HepG2 (cell line): ENCODE measurements around the gene LYPD1. TPM values are rescaled to one million over a fixed set of nuclear protein-coding genes. Genes with fewer than 3 reads are reported as not detected.

Experiments
- AHDC1 ChIP-seq: sonication (generic); formaldehyde crosslinking; IDR thresholded peaks from 2 replicates; pipeline ENCODE4 v1.5.1; 2020; ENCODE audit warnings: mild to moderate bottlenecking, missing genetic modification reagents, borderline replicate concordance
- EP300 ChIP-seq, 3 experiments: sonication (generic) in 1 of 3; formaldehyde crosslinking in 1 of 3; IDR thresholded peaks; 2 replicates each; pipeline versions ENCODE4 v1.5.1 to v1.6.1; 2011 to 2020; ENCODE audit warnings: low read depth in 2 of 3, low read length in 2 of 3, borderline replicate concordance in 1 of 3, improper control_type of control experiment in 1 of 3, mild to moderate bottlenecking in 1 of 3, missing genetic modification reagents in 1 of 3, moderate library complexity in 1 of 3
- FOXA3 ChIP-seq: IDR thresholded peaks from 2 replicates; pipeline ENCODE4 v1.6.1; 2016; ENCODE audit warnings: missing genetic modification reagents, missing compliant biosample characterization
- MXI1 ChIP-seq: IDR thresholded peaks from 3 replicates; pipeline ENCODE4 v1.6.1; 2012; ENCODE audit warnings: low read depth, low read length, inconsistent platforms, borderline replicate concordance
- NR2F1 ChIP-seq, 2 experiments: fragments of 450-650 bp in 1 of 2; formaldehyde crosslinking in 1 of 2; IDR thresholded peaks; 2 replicates each; pipeline versions ENCODE4 v1.5.0 to v1.6.1; 2016 to 2020; ENCODE audit warnings: mild to moderate bottlenecking in 1 of 2, missing compliant biosample characterization in 1 of 2, missing genetic modification reagents in 1 of 2, moderate library complexity in 1 of 2
- PBX2 ChIP-seq: IDR thresholded peaks from 2 replicates; pipeline ENCODE4 v1.6.1; 2016; ENCODE audit warnings: control low read depth
- PRDM15 ChIP-seq: sonication (generic); formaldehyde crosslinking; IDR thresholded peaks from 2 replicates; pipeline ENCODE4 v1.4.0; 2020; ENCODE audit warnings: missing genetic modification reagents
- SOX13 ChIP-seq, 3 experiments: fragments of 450-650 bp in 1 of 3; sonication (generic) in 1 of 3; formaldehyde crosslinking in 1 of 3; IDR thresholded peaks in 2 of 3; conservative IDR thresholded peaks in 1 of 3; 2 replicates each; pipeline versions ENCODE4 v1.5.0 to v1.6.1; 2016 to 2020; ENCODE audit warnings: antibody characterized with exemption in 1 of 3, mild to moderate bottlenecking in 1 of 3, missing compliant biosample characterization in 1 of 3, missing genetic modification reagents in 1 of 3, moderate library complexity in 1 of 3
- TSC22D2 ChIP-seq: sonication (generic); formaldehyde crosslinking; IDR thresholded peaks from 2 replicates; pipeline ENCODE4 v1.5.1; 2020; ENCODE audit warnings: missing genetic modification reagents, mild to moderate bottlenecking, borderline replicate concordance
- ZBTB7B ChIP-seq: sonication (generic); formaldehyde crosslinking; IDR thresholded peaks from 2 replicates; pipeline ENCODE4 v1.4.0; 2020; ENCODE audit warnings: missing genetic modification reagents
- ZFP82 ChIP-seq: sonication (generic); formaldehyde crosslinking; IDR thresholded peaks from 2 replicates; pipeline ENCODE4 v1.5.1; 2020; ENCODE audit warnings: mild to moderate bottlenecking, missing genetic modification reagents, borderline replicate concordance
- ZNF17 ChIP-seq: sonication (generic); formaldehyde crosslinking; IDR thresholded peaks from 2 replicates; pipeline ENCODE4 v1.5.0; 2020; ENCODE audit warnings: mild to moderate bottlenecking, missing genetic modification reagents
- ZNF3 ChIP-seq: IDR thresholded peaks from 2 replicates; pipeline ENCODE4 v1.7.0; 2017; ENCODE audit warnings: inconsistent platforms
- ZNF652 ChIP-seq: IDR thresholded peaks from 2 replicates; pipeline ENCODE4 v1.6.1; 2016; ENCODE audit warnings: low read depth, borderline replicate concordance
- ZNF709 ChIP-seq: sonication (generic); formaldehyde crosslinking; IDR thresholded peaks from 2 replicates; pipeline ENCODE4 v1.5.0; 2020; ENCODE audit warnings: mild to moderate bottlenecking, missing genetic modification reagents
- ZNF713 ChIP-seq: sonication (generic); formaldehyde crosslinking; IDR thresholded peaks from 2 replicates; pipeline ENCODE4 v1.4.0; 2020; ENCODE audit warnings: mild to moderate bottlenecking, missing genetic modification reagents
- ZSCAN31 ChIP-seq: sonication (generic); formaldehyde crosslinking; IDR thresholded peaks from 2 replicates; pipeline ENCODE4 v1.5.0; 2020; ENCODE audit warnings: low read depth, mild to moderate bottlenecking, missing genetic modification reagents
- polyA plus RNA-seq, 8 experiments: library from polyadenylated mRNA; depleted of rRNA in 3 of 8; stranded (reverse) in 7 of 8; unstranded in 1 of 8; fragments of >200 nt; fragmentation: Illumina TruSeq in 4 of 8; extraction: Trizol in 4 of 8; gene quantifications; 2 replicates each; pipeline versions ENCODE4 v1.2.1 to v1.2.3, GENCODE V29; 2011 to 2016; ENCODE audit warnings: low read depth in 4 of 8, missing spikeins in 1 of 8, mixed read lengths in 1 of 8; ENCODE audit not compliant: insufficient read depth in 1 of 8
- total RNA-seq, 5 experiments: library from RNA; depleted of rRNA; stranded (reverse); fragments of >200 nt; fragmentation: Illumina TruSeq; extraction: Trizol; gene quantifications; 2 replicates each; pipeline ENCODE4 v1.2.3, GENCODE V29; 2016; ENCODE audit warnings: low read depth in 1 of 5

LYPD1 gene
- total and polyA plus RNA-seq, 2 of the 13 experiments (the other 11 are each of a cell fraction or from before 2014, with no cell fraction given): not detected

GRCh38 chr2:132642415-132642814 lies 27.6 kb downstream of the LYPD1 start (continued):
- peak; percentile 38; the same call in 1 of the 2 replicates for TF ChIP-seq AHDC1
- TF ChIP-seq PBX2 (CRISPR knock-in tag): no peak
- TF ChIP-seq ZSCAN31: no peak
- no peak for TF ChIP-seq TSC22D2
- no peak for TF ChIP-seq ZNF3 (CRISPR knock-in tag)
- TF ChIP-seq SOX13 (IDR thresholded peaks at IDR 0.05): peak; percentile 81
- peak in 1 of 2 experiments; percentile 91; a peak in 2 of 4 replicates for TF ChIP-seq SOX13 (CRISPR knock-in tag; conservative IDR thresholded peaks at IDR 0.05 in 1 of 2, IDR thresholded peaks at IDR 0.05 in 1 of 2)
- TF ChIP-seq FOXA3 (CRISPR knock-in tag): peak; percentile 60
- TF ChIP-seq ZNF713 (CRISPR knock-in tag): no peak
- TF ChIP-seq ZBTB7B (CRISPR knock-in tag): no peak
- TF ChIP-seq ZNF17 (CRISPR knock-in tag): no peak
- no peak for TF ChIP-seq PRDM15
- no peak for TF ChIP-seq ZNF709 (CRISPR knock-in tag)
- 0 out of 4 replicates have a peak, but pooled peaks of 1 of the 2 experiments have one; percentile 6 for TF ChIP-seq EP300 (IDR thresholded peaks at IDR 0.05; ENCODE audit: low read depth in 2 of 2, low read length in 2 of 2)
- TF ChIP-seq EP300 (CRISPR knock-in tag; IDR thresholded peaks at IDR 0.05; ENCODE audit: borderline replicate concordance): no peak
- TF ChIP-seq ZNF652 (CRISPR knock-in tag): no peak
- no peak for TF ChIP-seq ZFP82 (CRISPR knock-in tag)
- peak; percentile 42; the same call in 2 of the 3 replicates for TF ChIP-seq MXI1
- peak in 1 of 2 experiments; percentile 37; a peak in 1 of 4 replicates for TF ChIP-seq NR2F1 (CRISPR knock-in tag; IDR thresholded peaks at IDR 0.05)
